SU-DHL-6 (cell line): ENCODE results near the gene CELF5.

ENCODE experiments used
- H2AFZ ChIP-seq: fragments of 200-600 bp; sonication (generic); 2 replicates; pipeline ENCODE4 v1.6.1; 2014; ENCODE audit warnings: low read depth, mild to moderate bottlenecking, moderate library complexity, mixed read lengths, antibody characterized with exemption, low read length; ENCODE audit not compliant: severe bottlenecking
- H3F3A ChIP-seq: fragments of 200-600 bp; shearing (Covaris generic); 2 replicates; pipeline ENCODE4 v1.6.0; 2016; ENCODE audit warnings: antibody characterized with exemption, mild to moderate bottlenecking; ENCODE audit not compliant: insufficient read depth
- H3K27ac ChIP-seq: fragments of 200-600 bp; sonication (generic); 2 replicates; pipeline ENCODE4 v1.5.1; 2016; ENCODE audit warnings: low read depth, mild to moderate bottlenecking, low read length, moderate library complexity, mixed read lengths
- H3K27me3 ChIP-seq: fragments of 200-600 bp; sonication (generic), shearing (Covaris generic); 2 replicates; pipeline ENCODE4 v1.6.0; 2014; ENCODE audit warnings: mild to moderate bottlenecking, low read length
- H3K36me3 ChIP-seq: fragments of 200-600 bp; sonication (generic); 2 replicates; pipeline ENCODE4 v1.6.1; 2014; ENCODE audit warnings: mild to moderate bottlenecking, low read length, mixed read lengths
- H3K4me2 ChIP-seq: fragments of 300-600, 200-600 bp; shearing (Covaris generic), sonication (generic); 2 replicates; pipeline ENCODE4 v1.6.0; 2014; ENCODE audit warnings: low read length, low read depth, mild to moderate bottlenecking; ENCODE audit not compliant: poor library complexity, severe bottlenecking
- H3K4me3 ChIP-seq: fragments of 200-600 bp; sonication (generic); 2 replicates; pipeline ENCODE4 v1.5.1; 2014; ENCODE audit warnings: antibody characterized with exemption, low read length, mild to moderate bottlenecking, mixed read lengths; ENCODE audit not compliant: insufficient read depth, poor library complexity, severe bottlenecking
- H3K79me2 ChIP-seq: fragments of 200-600 bp; sonication (generic); 2 replicates; pipeline ENCODE4 v1.6.1; 2014; ENCODE audit warnings: mild to moderate bottlenecking, low read length, moderate library complexity; ENCODE audit not compliant: insufficient read depth
- H3K9ac ChIP-seq: fragments of 200-600 bp; sonication (generic); 2 replicates; pipeline ENCODE4 v1.7.0; 2014; ENCODE audit warnings: mild to moderate bottlenecking, low read length
- H3K9me2 ChIP-seq: fragments of 200-600 bp; sonication (generic); replicated peaks from 2 replicates; pipeline ENCODE4 v1.6.1; 2014; ENCODE audit warnings: low read length; ENCODE audit not compliant: insufficient read depth
- H3K9me3 ChIP-seq: fragments of 200-600 bp; sonication (generic); 2 replicates; pipeline ENCODE4 v1.6.1; 2014; ENCODE audit warnings: low read length, mixed read lengths; ENCODE audit not compliant: insufficient read depth
- H4K20me1 ChIP-seq: fragments of 200-600 bp; sonication (generic); 2 replicates; pipeline ENCODE4 v1.6.1; 2014; ENCODE audit warnings: low read depth, mild to moderate bottlenecking, antibody characterized with exemption, low read length, moderate library complexity, mixed read lengths
- EZH2phosphoT487 ChIP-seq: fragments of 200-600 bp; sonication (generic), shearing (Covaris generic); conservative IDR thresholded peaks from 2 replicates; pipeline ENCODE4 v1.6.1; 2018; ENCODE audit warnings: mild to moderate bottlenecking, antibody characterized with exemption, low read length, moderate library complexity, mixed read lengths
- TF ChIP-seq, protein P1 (sequence below): fragments of 200-600 bp; sonication (generic); IDR thresholded peaks from one replicate; pipeline ENCODE4 v1.5.1; 2017; ENCODE audit warnings: antibody characterized with exemption, mild to moderate bottlenecking, low read length, moderate library complexity; ENCODE audit not compliant: insufficient read depth, poor library complexity, severe bottlenecking

The CELF5 gene

DNA sequence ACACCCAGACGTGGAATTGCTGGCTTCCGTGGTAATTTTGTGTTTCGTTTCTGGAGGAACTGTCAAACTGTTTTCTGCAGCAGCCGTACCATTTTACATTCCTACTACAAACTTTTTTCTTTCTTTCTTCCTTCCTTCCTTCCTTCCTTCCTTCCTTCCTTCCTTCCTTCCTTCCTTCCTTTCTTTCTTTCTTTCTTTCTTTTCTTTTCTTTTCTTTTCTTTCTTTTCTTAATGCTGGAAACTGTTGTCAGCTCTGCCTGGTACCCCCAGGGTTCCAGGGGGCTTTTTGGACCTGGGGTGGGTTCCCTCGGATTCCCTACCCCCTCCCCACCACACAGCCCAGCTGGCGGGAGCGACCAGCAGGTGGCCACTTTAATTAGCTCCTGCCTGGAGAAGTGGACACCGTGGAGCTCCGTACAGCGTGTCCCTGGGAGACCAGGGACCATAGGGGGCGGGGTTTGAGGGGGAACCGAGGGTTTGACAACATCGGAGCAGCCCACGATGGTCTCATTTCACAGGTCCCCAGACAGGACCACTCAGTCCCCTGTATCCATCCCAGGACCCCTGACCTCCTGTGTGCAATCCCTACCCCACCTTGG lies 24.4 kb downstream of the CELF5 start:
- Histone ChIP-seq H3K36me3 (no peaks in the 10 kb centered on the region), H3K27ac (no peak overlapping the region), H3K4me2 (no peak overlapping the region), H3K4me3 (no peak overlapping the region), H3K79me2 (no peaks in the 10 kb centered on the region), H3K27me3 (no peaks in the 10 kb centered on the region), H3F3A (no peaks in the 10 kb centered on the region), H3K9me3 (no peaks in the 10 kb centered on the region), H4K20me1 (no peaks in the 10 kb centered on the region), H3K9ac (no peak overlapping the region), H3K9me2 (no peaks in the 10 kb centered on the region), H2AFZ (no peak overlapping the region)
- TF ChIP-seq EZH2phosphoT487, result no peak
- TF ChIP-seq, protein P1, sequence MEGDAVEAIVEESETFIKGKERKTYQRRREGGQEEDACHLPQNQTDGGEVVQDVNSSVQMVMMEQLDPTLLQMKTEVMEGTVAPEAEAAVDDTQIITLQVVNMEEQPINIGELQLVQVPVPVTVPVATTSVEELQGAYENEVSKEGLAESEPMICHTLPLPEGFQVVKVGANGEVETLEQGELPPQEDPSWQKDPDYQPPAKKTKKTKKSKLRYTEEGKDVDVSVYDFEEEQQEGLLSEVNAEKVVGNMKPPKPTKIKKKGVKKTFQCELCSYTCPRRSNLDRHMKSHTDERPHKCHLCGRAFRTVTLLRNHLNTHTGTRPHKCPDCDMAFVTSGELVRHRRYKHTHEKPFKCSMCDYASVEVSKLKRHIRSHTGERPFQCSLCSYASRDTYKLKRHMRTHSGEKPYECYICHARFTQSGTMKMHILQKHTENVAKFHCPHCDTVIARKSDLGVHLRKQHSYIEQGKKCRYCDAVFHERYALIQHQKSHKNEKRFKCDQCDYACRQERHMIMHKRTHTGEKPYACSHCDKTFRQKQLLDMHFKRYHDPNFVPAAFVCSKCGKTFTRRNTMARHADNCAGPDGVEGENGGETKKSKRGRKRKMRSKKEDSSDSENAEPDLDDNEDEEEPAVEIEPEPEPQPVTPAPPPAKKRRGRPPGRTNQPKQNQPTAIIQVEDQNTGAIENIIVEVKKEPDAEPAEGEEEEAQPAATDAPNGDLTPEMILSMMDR, result no peak

DNA sequence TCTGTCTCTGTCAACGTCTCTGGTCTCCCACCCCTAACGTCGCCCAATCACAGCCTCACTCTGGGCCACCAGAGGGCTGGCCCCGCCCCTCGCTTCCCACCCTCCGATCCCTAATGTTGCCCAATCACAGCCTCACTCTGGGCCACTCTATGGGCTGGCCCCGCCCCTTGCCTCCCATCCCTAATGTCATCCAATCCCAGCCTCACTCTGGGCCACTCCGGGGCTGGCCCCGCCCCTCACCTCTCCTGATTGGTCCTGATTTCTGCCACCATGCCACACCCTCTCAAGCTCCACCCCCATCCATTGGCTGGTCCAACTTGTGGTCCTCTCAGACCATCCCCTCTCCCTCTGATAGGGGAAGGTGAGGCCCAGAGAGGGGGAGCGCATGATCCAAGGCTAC lies 24.9 kb downstream of the CELF5 start:
- no peaks in the 10 kb centered on the region for H3K9me3 ChIP-seq
- TF ChIP-seq, protein P1, result no peak
- TF ChIP-seq EZH2phosphoT487, result no peak
- H4K20me1 ChIP-seq, result no peaks in the 10 kb centered on the region
- no peaks in the 10 kb centered on the region for H3K27me3 ChIP-seq
- no peak overlapping the region for H3K27ac ChIP-seq
- no peak overlapping the region for H3K4me2 ChIP-seq
- H3K79me2 ChIP-seq, result no peaks in the 10 kb centered on the region
- no peak overlapping the region for H3K4me3 ChIP-seq
- H3K9ac ChIP-seq, result no peak overlapping the region
- no peaks in the 10 kb centered on the region for H3F3A ChIP-seq
- H2AFZ ChIP-seq, result no peak overlapping the region
- no peaks in the 10 kb centered on the region for H3K9me2 ChIP-seq
- no peaks in the 10 kb centered on the region for H3K36me3 ChIP-seq

DNA sequence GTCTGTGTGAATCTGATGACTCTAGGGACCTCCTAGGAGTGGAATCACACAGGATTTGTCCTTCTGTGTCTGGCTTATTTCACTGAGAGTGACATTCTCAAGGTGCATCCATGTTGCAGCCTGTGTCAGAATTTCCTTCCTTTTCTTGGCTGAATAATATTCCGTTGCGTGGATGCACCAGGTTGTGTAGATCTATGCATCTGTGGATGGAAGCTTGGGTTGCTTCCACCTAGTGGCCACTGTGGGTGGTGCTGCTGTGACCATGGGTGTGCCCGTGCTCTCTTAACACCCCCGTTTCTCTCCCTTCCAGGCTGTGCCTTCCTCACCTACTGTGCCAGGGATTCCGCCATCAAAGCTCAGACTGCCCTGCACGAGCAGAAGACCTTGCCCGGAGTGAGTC lies 26.2 kb downstream of the CELF5 start:
- Histone ChIP-seq H3K9ac (no peak overlapping the region), H3K27ac (no peak overlapping the region), H3K36me3 (no peaks in the 10 kb centered on the region), H3K79me2 (no peaks in the 10 kb centered on the region), H3K9me2 (no peaks in the 10 kb centered on the region), H2AFZ (no peak overlapping the region), H3K4me3 (no peak overlapping the region), H3K4me2 (no peak overlapping the region), H4K20me1 (no peaks in the 10 kb centered on the region), H3K27me3 (no peaks in the 10 kb centered on the region), H3K9me3 (no peaks in the 10 kb centered on the region), H3F3A (no peaks in the 10 kb centered on the region)
- no peak for TF ChIP-seq EZH2phosphoT487
- TF ChIP-seq, protein P1, result peak; percentile 18
